ENCODE measurements around the gene EPHB4. TPM values are rescaled to one million over a fixed set of nuclear protein-coding genes. Genes with fewer than 3 reads are reported as not detected.

The EPHB4 gene
- total and polyA plus RNA-seq, 2 experiments from 2014 or later = 23.3 to 164 TPM

- H3K4me1 Mint-ChIP-seq = peaks cover 13% of the 10 kb centered on the region
- peaks cover 57% of the 10 kb centered on the region for H3K36me3 ChIP-seq (ENCODE audit: insufficient read depth)
- H4K20me1 ChIP-seq (replicated peaks; ENCODE audit: insufficient read depth) = peaks cover 29% of the 10 kb centered on the region
- TF ChIP-seq, protein P1, sequence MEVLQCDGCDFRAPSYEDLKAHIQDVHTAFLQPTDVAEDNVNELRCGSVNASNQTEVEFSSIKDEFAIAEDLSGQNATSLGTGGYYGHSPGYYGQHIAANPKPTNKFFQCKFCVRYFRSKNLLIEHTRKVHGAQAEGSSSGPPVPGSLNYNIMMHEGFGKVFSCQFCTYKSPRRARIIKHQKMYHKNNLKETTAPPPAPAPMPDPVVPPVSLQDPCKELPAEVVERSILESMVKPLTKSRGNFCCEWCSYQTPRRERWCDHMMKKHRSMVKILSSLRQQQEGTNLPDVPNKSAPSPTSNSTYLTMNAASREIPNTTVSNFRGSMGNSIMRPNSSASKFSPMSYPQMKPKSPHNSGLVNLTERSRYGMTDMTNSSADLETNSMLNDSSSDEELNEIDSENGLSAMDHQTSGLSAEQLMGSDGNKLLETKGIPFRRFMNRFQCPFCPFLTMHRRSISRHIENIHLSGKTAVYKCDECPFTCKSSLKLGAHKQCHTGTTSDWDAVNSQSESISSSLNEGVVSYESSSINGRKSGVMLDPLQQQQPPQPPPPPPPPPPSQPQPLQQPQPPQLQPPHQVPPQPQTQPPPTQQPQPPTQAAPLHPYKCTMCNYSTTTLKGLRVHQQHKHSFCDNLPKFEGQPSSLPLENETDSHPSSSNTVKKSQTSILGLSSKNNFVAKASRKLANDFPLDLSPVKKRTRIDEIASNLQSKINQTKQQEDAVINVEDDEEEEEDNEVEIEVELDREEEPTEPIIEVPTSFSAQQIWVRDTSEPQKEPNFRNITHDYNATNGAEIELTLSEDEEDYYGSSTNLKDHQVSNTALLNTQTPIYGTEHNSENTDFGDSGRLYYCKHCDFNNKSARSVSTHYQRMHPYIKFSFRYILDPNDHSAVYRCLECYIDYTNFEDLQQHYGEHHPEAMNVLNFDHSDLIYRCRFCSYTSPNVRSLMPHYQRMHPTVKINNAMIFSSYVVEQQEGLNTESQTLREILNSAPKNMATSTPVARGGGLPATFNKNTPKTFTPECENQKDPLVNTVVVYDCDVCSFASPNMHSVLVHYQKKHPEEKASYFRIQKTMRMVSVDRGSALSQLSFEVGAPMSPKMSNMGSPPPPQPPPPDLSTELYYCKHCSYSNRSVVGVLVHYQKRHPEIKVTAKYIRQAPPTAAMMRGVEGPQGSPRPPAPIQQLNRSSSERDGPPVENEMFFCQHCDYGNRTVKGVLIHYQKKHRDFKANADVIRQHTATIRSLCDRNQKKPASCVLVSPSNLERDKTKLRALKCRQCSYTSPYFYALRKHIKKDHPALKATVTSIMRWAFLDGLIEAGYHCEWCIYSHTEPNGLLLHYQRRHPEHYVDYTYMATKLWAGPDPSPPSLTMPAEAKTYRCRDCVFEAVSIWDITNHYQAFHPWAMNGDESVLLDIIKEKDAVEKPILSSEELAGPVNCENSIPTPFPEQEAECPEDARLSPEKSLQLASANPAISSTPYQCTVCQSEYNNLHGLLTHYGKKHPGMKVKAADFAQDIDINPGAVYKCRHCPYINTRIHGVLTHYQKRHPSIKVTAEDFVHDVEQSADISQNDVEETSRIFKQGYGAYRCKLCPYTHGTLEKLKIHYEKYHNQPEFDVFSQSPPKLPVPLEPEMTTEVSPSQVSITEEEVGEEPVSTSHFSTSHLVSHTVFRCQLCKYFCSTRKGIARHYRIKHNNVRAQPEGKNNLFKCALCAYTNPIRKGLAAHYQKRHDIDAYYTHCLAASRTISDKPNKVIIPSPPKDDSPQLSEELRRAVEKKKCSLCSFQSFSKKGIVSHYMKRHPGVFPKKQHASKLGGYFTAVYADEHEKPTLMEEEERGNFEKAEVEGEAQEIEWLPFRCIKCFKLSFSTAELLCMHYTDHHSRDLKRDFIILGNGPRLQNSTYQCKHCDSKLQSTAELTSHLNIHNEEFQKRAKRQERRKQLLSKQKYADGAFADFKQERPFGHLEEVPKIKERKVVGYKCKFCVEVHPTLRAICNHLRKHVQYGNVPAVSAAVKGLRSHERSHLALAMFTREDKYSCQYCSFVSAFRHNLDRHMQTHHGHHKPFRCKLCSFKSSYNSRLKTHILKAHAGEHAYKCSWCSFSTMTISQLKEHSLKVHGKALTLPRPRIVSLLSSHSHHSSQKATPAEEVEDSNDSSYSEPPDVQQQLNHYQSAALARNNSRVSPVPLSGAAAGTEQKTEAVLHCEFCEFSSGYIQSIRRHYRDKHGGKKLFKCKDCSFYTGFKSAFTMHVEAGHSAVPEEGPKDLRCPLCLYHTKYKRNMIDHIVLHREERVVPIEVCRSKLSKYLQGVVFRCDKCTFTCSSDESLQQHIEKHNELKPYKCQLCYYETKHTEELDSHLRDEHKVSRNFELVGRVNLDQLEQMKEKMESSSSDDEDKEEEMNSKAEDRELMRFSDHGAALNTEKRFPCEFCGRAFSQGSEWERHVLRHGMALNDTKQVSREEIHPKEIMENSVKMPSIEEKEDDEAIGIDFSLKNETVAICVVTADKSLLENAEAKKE (CRISPR knock-in tag; IDR thresholded peaks at IDR 0.05) = no peak
- TF ChIP-seq STAT1 (IDR thresholded peaks at IDR 0.05; ENCODE audit: unreplicated experiment) (no peak), JUNB (IDR thresholded peaks at IDR 0.05; ENCODE audit: unreplicated experiment) (no peak), POLR2AphosphoS5 (IDR thresholded peaks at IDR 0.05; ENCODE audit: low read depth) (no peak), EZH2phosphoT487 (IDR thresholded peaks at IDR 0.05; ENCODE audit: unreplicated experiment) (no peak), CTCF (conservative IDR thresholded peaks at IDR 0.05; ENCODE audit: low read depth in 2 of 2) (no peak)
- TF ChIP-seq, protein P2, sequence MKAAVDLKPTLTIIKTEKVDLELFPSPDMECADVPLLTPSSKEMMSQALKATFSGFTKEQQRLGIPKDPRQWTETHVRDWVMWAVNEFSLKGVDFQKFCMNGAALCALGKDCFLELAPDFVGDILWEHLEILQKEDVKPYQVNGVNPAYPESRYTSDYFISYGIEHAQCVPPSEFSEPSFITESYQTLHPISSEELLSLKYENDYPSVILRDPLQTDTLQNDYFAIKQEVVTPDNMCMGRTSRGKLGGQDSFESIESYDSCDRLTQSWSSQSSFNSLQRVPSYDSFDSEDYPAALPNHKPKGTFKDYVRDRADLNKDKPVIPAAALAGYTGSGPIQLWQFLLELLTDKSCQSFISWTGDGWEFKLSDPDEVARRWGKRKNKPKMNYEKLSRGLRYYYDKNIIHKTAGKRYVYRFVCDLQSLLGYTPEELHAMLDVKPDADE (IDR thresholded peaks at IDR 0.05) = no peak
- TF ChIP-seq, protein P3, sequence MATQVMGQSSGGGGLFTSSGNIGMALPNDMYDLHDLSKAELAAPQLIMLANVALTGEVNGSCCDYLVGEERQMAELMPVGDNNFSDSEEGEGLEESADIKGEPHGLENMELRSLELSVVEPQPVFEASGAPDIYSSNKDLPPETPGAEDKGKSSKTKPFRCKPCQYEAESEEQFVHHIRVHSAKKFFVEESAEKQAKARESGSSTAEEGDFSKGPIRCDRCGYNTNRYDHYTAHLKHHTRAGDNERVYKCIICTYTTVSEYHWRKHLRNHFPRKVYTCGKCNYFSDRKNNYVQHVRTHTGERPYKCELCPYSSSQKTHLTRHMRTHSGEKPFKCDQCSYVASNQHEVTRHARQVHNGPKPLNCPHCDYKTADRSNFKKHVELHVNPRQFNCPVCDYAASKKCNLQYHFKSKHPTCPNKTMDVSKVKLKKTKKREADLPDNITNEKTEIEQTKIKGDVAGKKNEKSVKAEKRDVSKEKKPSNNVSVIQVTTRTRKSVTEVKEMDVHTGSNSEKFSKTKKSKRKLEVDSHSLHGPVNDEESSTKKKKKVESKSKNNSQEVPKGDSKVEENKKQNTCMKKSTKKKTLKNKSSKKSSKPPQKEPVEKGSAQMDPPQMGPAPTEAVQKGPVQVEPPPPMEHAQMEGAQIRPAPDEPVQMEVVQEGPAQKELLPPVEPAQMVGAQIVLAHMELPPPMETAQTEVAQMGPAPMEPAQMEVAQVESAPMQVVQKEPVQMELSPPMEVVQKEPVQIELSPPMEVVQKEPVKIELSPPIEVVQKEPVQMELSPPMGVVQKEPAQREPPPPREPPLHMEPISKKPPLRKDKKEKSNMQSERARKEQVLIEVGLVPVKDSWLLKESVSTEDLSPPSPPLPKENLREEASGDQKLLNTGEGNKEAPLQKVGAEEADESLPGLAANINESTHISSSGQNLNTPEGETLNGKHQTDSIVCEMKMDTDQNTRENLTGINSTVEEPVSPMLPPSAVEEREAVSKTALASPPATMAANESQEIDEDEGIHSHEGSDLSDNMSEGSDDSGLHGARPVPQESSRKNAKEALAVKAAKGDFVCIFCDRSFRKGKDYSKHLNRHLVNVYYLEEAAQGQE (IDR thresholded peaks at IDR 0.05; ENCODE audit: unreplicated experiment) = no peak
- H3K27me3 ChIP-seq (ENCODE audit: insufficient read depth) = no peaks in the 10 kb centered on the region
- no peak overlapping the region for H3K4me2 ChIP-seq
- H3K27me3 Mint-ChIP-seq (ENCODE audit: insufficient read depth, low read depth, poor library complexity) = peaks cover 27% of the 10 kb centered on the region
- H3K4me3 ChIP-seq = no peak overlapping the region
- H3F3A ChIP-seq (replicated peaks; ENCODE audit: low read depth) = peaks cover 17% of the 10 kb centered on the region; the same call in 1 of the 2 replicates
- no peak overlapping the region for H3K4me3 Mint-ChIP-seq
- no peaks in the 10 kb centered on the region; the same call in 1 of the 2 replicates for H3K4me1 ChIP-seq (ENCODE audit: insufficient read depth)
- ATAC-seq (no peak), DNase-seq (ENCODE audit: low spot score) (no peak)
- no peak overlapping the region for H3K27ac ChIP-seq (ENCODE audit: low read depth)
- H3K9me3 Mint-ChIP-seq = no peaks in the 10 kb centered on the region
- H2AFZ ChIP-seq = no peak overlapping the region
- no peak overlapping the region for H3K27ac Mint-ChIP-seq
- H3K36me3 Mint-ChIP-seq (ENCODE audit: low read depth) = peaks cover 91% of the 10 kb centered on the region
- no peaks in the 10 kb centered on the region for H3K9me2 ChIP-seq (ENCODE audit: insufficient read depth)
- H3K79me2 ChIP-seq (replicated peaks; ENCODE audit: insufficient read depth) = peaks cover 9% of the 10 kb centered on the region; the same call in 1 of the 2 replicates
Observed at GRCh38 chr7:100806276-100806675, 21.0 kb downstream of the EPHB4 start.

All from GM23338 (cell line).